HG02885 (cell line): ENCODE measurements around the gene PIK3R2.

Experiments used
- ATAC-seq: cut with Tn5 transposase; IDR thresholded peaks from one replicate; pipeline ENCODE4 v1.9.1; 2021; ENCODE audit warnings: mild to moderate bottlenecking; ENCODE audit not compliant: unreplicated experiment, poor library complexity

The PIK3R2 gene

GRCh38 chr19:18168673-18169381, 15.9 kb downstream of the PIK3R2 start:
- ATAC-seq: no peak

GRCh38 chr19:18170714-18171255, 17.8 kb downstream of the PIK3R2 start:
- ATAC-seq: peak; percentile 20

- ATAC-seq: no peak
Observed at GRCh38 chr19:18171605-18172327, 18.8 kb downstream of the PIK3R2 start.

GRCh38 chr19:18172331-18173053, 19.5 kb downstream of the PIK3R2 start:
- no peak for ATAC-seq

GRCh38 chr19:18173054-18173571, 20.1 kb downstream of the PIK3R2 start:
- ATAC-seq: no peak

- peak; percentile 50 for ATAC-seq
Observed at GRCh38 chr19:18173572-18174288, 20.8 kb downstream of the PIK3R2 start, which contains the start of gene IFI30. Gene IFI30 (plus strand): TSS chr19:18173813. CDS start chr19:18173842, 29 bp downstream.

- ATAC-seq: no peak
Observed at GRCh38 chr19:18174983-18175382, 22.0 kb downstream of the PIK3R2 start.

GRCh38 chr19:18176367-18177310, 23.7 kb downstream of the PIK3R2 start:
- ATAC-seq: no peak

- no peak for ATAC-seq
Observed at GRCh38 chr19:18179957-18180356, 27.0 kb downstream of the PIK3R2 start.

- ATAC-seq: no peak
Observed at GRCh38 chr19:18183529-18183928, 30.6 kb downstream of the PIK3R2 start.

GRCh38 chr19:18185538-18185937, 32.6 kb downstream of the PIK3R2 start:
- no peak for ATAC-seq

- ATAC-seq: no peak
Observed at GRCh38 chr19:18190278-18190677, 37.3 kb downstream of the PIK3R2 start.

GRCh38 chr19:18191640-18192062, 38.7 kb downstream of the PIK3R2 start:
- no peak for ATAC-seq

- ATAC-seq: peak; percentile 87
Observed at GRCh38 chr19:18192673-18193387, 39.9 kb downstream of the PIK3R2 start, which contains the start of gene MPV17L2. Gene MPV17L2 (plus strand): TSS chr19:18193218. CDS start chr19:18193282, 64 bp downstream.

GRCh38 chr19:18193388-18194180, 40.6 kb downstream of the PIK3R2 start:
- peak; percentile 10 for ATAC-seq

- no peak for ATAC-seq
Observed at GRCh38 chr19:18194181-18194530, 41.2 kb downstream of the PIK3R2 start.

GRCh38 chr19:18194554-18195238, 41.7 kb downstream of the PIK3R2 start:
- no peak for ATAC-seq
